PC-3 (cell line): ENCODE data around the gene KLK1. TPM values are rescaled to one million over a fixed set of nuclear protein-coding genes. Genes with fewer than 3 reads are reported as not detected.

Experiments used
- ATAC-seq: fragments of 200-7000 bp; cut with Tn5 transposase; 2 replicates; pipeline ENCODE4 v1.9.1; 2020; ENCODE audit warnings: mild to moderate bottlenecking, moderate library complexity
- BruUV-seq: library from RNA; stranded (reverse); fragments of 400-500 nt; replicated peaks from 2 replicates; lab custom pipeline; 2021; lab: Mats Ljungman, UMichigan
- CTCF ChIA-PET: fragments of 300-600 bp; sonication (Branson Sonifier 250); formaldehyde crosslinking; loops from one replicate; lab custom pipeline; 2022; ENCODE audit warnings: antibody characterized with exemption; lab: Charles Lee
- POLR2A ChIA-PET: fragments of 300-600 bp; sonication (Branson Sonifier 250); formaldehyde crosslinking; loops from one replicate; lab custom pipeline; 2022; ENCODE audit warnings: antibody characterized with exemption; ENCODE audit not compliant: unreplicated experiment; lab: Charles Lee
- DNase-seq: peaks from one replicate; pipeline ENCODE4 v3.0.0-alpha.2; 2015
- H2AFZ ChIP-seq: fragments of 300-600 bp; sonication (generic); 2 replicates; pipeline ENCODE4 v1.6.0; 2016; ENCODE audit warnings: antibody characterized with exemption, low read length
- H3F3A ChIP-seq: fragments of 300-600 bp; sonication (generic); one replicate; pipeline ENCODE4 v1.6.0; 2017; ENCODE audit warnings: antibody characterized with exemption, low read length, control low read depth, mild to moderate bottlenecking; ENCODE audit not compliant: unreplicated experiment
- H3K27ac ChIP-seq: fragments of 300-600 bp; sonication (generic); 2 replicates; pipeline ENCODE4 v1.5.1; 2016; ENCODE audit warnings: mild to moderate bottlenecking, low read length
- H3K27me3 ChIP-seq: fragments of 300-600 bp; sonication (generic); 2 replicates; pipeline ENCODE4 v1.6.1; 2016; ENCODE audit warnings: low read length, mixed read lengths
- H3K36me3 ChIP-seq: fragments of 300-600 bp; sonication (generic); 2 replicates; pipeline ENCODE4 v1.6.1; 2016; ENCODE audit warnings: low read depth, mixed run types, low read length, mixed read lengths
- H3K4me1 ChIP-seq: fragments of 300-600 bp; sonication (generic); 2 replicates; pipeline ENCODE4 v1.5.1; 2016; ENCODE audit warnings: low read length; ENCODE audit not compliant: insufficient read depth
- H3K4me2 ChIP-seq: fragments of 300-600 bp; sonication (generic); 2 replicates; pipeline ENCODE4 v1.6.0; 2016; ENCODE audit warnings: low read length
- H3K4me3 ChIP-seq: fragments of 300-600 bp; sonication (generic); 2 replicates; pipeline ENCODE4 v1.5.1; 2016; ENCODE audit warnings: mild to moderate bottlenecking, low read length, mixed read lengths
- H3K79me2 ChIP-seq: fragments of 300-600 bp; sonication (generic); 2 replicates; pipeline ENCODE4 v1.6.1; 2017; ENCODE audit warnings: low read length, mixed read lengths
- H3K9ac ChIP-seq: fragments of 300-600 bp; sonication (generic); 2 replicates; pipeline ENCODE4 v1.6.0; 2016; ENCODE audit warnings: mild to moderate bottlenecking, low read length
- H3K9me2 ChIP-seq: fragments of 300-600 bp; sonication (generic); replicated peaks from 2 replicates; pipeline ENCODE4 v1.6.1; 2016; ENCODE audit warnings: mixed run types, low read length, mixed read lengths
- H3K9me3 ChIP-seq: fragments of 300-600 bp; sonication (generic); 2 replicates; pipeline ENCODE4 v1.6.1; 2016; ENCODE audit warnings: low read length, mixed read lengths
- H4K20me1 ChIP-seq: fragments of 300-600 bp; sonication (generic); 2 replicates; pipeline ENCODE4 v1.6.1; 2016; ENCODE audit warnings: low read length, mixed read lengths
- CTCF ChIP-seq: fragments of 300-600 bp; sonication (generic); conservative IDR thresholded peaks from 2 replicates; pipeline ENCODE4 v1.5.1; 2017; ENCODE audit warnings: antibody characterized with exemption, low read depth, mild to moderate bottlenecking, low read length
- EZH2 ChIP-seq: fragments of 300-600 bp; sonication (generic); IDR thresholded peaks from one replicate; pipeline ENCODE4 v1.6.1; 2017; ENCODE audit warnings: antibody characterized with exemption, mild to moderate bottlenecking, low read length; ENCODE audit not compliant: unreplicated experiment
- EZH2phosphoT487 ChIP-seq: fragments of 300-600 bp; sonication (generic); IDR thresholded peaks from 2 replicates; pipeline ENCODE4 v1.6.1; 2018; ENCODE audit warnings: mild to moderate bottlenecking, antibody characterized with exemption, low read length, borderline replicate concordance
- intact Hi-C: fragments of 100-400 bp; cut with micrococcal nuclease; formaldehyde crosslinking; loops from 2 replicates; pipeline ENCODE4 v1.9.0; 2023
- total RNA-seq: library from RNA; depleted of rRNA; stranded (reverse); fragments of >200 nt; gene quantifications from 2 replicates; pipeline ENCODE4 v1.2.3, GENCODE V29; 2014

Gene KLK1
- total RNA-seq, 1 experiment from 2014 or later = not detected

GRCh38 chr19:50808856-50809255, 14.7 kb downstream of the KLK1 start:
- TF ChIP-seq CTCF (no peak), EZH2phosphoT487 (no peak), EZH2 (no peak)
- H3K9me3 ChIP-seq = no peaks in the 10 kb centered on the region
- CTCF ChIA-PET = no interaction called here
- intact Hi-C loops = no loop called here
- ATAC-seq (no peak), DNase-seq (no peak)
- H3K27ac ChIP-seq = no peak overlapping the region
- H2AFZ ChIP-seq = no peak overlapping the region
- BruUV-seq = no TSS peak
- no peak overlapping the region for H3K9ac ChIP-seq
- POLR2A ChIA-PET = no interaction called here
- no peaks in the 10 kb centered on the region for H3F3A ChIP-seq
- H3K9me2 ChIP-seq = no peaks in the 10 kb centered on the region
- H3K4me3 ChIP-seq = no peak overlapping the region
- H3K4me2 ChIP-seq = no peak overlapping the region
- peaks cover under 1% of the 10 kb centered on the region for H4K20me1 ChIP-seq
- no peaks in the 10 kb centered on the region for H3K27me3 ChIP-seq
- H3K79me2 ChIP-seq = peaks cover 7% of the 10 kb centered on the region
- H3K36me3 ChIP-seq = peaks cover under 1% of the 10 kb centered on the region; the same call in 1 of the 2 replicates
- H3K4me1 ChIP-seq = peaks cover 5% of the 10 kb centered on the region

- peak overlapping the region; percentile 85 for H3K27ac ChIP-seq
- H3F3A ChIP-seq = no peaks in the 10 kb centered on the region
- ChIA-PET POLR2A (interaction anchor here (0.6 to 0.7 kb wide), 4 partner anchors 171 to 431 kb away, joined by 3 to 8 read pairs (median 4); partner anchors contain the start of gene JOSD2), CTCF (no interaction called here)
- H3K9ac ChIP-seq = peak overlapping the region; percentile 96
- BruUV-seq = no TSS peak
- peaks cover 37% of the 10 kb centered on the region for H3K36me3 ChIP-seq
- TF ChIP-seq EZH2phosphoT487 (no peak), CTCF (no peak)
- H3K4me2 ChIP-seq = peak overlapping the region; percentile 96
- DNase-seq = peak; percentile 99
- H3K9me2 ChIP-seq = no peaks in the 10 kb centered on the region
- H3K9me3 ChIP-seq = no peaks in the 10 kb centered on the region
- H3K79me2 ChIP-seq = peaks cover 46% of the 10 kb centered on the region
- H3K4me1 ChIP-seq = peaks cover 19% of the 10 kb centered on the region
- ATAC-seq = peak; percentile 96
- peaks cover 38% of the 10 kb centered on the region for H4K20me1 ChIP-seq
- peak overlapping the region; percentile 92 for H3K4me3 ChIP-seq
- H3K27me3 ChIP-seq = no peaks in the 10 kb centered on the region
- intact Hi-C loops = loop anchor here (5.0 kb wide), 2 partner anchors 213 to 303 kb away; partner anchors contain the start of genes CTU1 and KLK10
- H2AFZ ChIP-seq = peak overlapping the region; percentile 77
Measured at GRCh38 chr19:50804420-50805272, 18.9 kb downstream of the KLK1 start.
